GM18499 (cell line): ENCODE results near the gene PRKACB.
"Not testable (repeated sequence)": the region's sequence is repeated elsewhere in the genome, so short reads cannot be mapped to it uniquely, and the experiment has no call there.

Experiments used
- ATAC-seq: cut with Tn5 transposase; IDR thresholded peaks from one replicate; pipeline ENCODE4 v1.9.1; 2021; ENCODE audit warnings: moderate number of reproducible peaks; ENCODE audit not compliant: insufficient read depth, unreplicated experiment

PRKACB gene

DNA sequence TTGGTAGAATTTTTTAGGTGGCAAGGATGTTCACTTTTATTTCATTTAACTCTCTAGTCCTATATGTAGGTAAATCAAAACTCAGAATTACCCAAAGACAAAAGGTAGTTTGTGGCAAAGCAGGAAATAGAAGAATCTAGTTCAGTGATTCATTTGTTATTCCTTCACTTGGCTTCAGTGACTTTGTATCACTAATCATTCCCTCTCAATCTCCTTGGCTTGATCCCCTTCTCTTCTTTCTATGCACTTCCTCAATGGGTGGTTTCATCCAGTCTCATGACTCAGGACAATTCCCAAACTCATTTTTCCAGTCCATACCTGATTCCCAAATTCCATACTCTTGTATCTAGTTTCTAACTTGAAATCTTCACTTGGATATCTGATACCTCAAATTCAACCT, 64.9 kb downstream of the PRKACB start:
- no peak for ATAC-seq

DNA sequence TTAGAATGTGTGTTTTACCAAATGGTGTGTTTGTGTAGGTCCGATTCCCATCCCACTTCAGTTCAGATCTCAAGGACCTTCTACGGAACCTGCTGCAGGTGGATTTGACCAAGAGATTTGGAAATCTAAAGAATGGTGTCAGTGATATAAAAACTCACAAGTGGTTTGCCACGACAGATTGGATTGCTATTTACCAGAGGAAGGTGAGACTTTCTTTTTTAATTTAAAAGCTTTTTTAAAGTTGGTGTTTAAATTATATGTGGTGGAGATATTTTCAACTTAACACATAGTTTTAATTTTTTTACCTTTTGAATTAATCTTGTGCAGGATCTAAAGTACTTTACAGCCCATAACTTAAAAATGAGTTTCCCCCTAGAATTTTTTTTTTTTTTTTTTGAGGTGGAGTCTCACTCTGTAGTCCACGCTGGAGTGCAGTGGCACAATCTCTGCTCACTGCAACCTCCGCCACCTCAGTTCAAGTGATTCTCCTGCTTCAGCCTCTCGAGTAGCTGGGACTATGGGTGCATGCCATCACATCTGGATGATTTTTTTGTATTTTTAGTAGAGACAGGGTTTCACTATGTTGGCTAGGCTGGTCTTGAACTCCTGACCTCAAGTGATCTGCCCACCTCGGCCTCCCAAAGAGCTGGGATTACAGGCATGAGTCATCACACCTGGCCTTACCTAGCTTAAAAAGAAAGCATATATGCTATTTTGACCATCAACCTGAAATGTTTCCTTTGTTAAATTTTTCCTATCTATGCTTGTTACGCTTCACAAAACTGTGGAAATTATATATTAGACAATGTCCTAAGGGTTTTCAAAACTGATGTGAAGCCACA, 70.3 kb downstream of the PRKACB start:
- ATAC-seq, result no peak

DNA sequence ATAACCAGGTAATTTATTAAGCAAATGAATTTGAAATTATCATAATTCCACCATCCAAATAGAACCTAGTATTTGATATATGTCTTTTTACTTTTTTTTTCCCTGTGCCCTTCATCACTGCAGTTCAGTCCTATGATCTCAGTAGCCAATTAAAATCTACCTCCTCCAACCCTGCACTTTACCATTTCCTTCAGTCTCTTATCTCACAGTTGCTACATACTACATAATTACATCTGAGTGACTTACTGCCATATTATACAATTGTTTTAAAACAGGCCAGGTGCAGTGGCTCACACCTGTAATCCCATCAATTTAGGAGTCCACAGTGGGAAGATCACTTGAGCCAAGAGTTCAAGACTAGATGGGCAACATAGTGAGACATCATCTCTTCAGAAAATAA, 73.2 kb downstream of the PRKACB start:
- ATAC-seq, result no peak

DNA sequence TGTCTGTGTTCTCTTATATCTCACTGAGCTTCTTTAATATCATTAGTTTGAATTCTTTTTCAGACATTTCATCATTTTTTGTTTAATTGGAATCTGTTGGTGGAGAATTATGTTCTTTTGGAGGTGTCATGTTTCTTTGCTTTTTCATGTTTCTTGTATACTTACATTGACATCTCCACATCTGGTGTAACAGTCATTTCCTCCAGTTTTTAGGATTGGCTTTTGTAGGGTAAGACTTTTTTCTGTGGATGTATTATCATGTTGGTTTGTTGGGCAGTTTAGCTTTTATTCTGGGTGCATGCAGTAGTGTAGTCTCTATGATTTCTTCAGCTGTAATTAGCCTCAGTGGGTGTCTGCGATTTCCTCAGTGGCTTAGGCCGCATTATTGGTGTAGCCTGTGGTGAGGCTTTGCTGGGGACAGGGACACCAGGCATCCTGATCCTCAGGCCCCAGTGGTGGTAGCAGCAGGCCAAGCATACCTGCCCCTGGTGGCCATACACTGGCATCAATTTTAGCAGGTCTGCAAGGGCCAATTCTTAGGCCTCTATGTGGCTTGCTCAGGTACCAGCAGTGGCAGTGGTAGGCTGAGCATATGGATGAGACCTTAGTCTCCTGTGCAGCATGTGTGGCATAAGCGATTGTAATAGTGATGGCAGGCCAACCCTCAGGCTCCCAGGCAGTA, 79.8 kb downstream of the PRKACB start:
- ATAC-seq, result no peak

DNA sequence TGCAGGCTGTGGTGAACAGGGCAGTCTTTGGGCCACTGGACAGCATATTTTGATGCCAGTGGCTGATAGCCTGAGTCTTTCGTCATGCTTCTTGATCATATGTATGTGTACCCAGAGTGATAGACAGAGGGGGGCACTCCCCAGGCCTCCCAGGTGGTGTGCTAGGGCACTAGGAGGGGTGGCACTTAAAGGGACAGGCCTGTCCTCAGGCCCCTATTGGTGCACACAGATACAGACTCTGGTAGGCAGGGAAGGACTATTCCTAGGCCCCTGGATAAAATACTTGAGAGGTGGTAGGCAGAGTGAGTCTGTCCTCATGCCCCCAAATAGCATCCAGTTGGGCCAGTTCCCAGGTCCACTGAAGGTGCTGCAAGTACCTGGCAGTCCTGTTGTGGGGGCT, 80.8 kb downstream of the PRKACB start:
- no peak for ATAC-seq

DNA sequence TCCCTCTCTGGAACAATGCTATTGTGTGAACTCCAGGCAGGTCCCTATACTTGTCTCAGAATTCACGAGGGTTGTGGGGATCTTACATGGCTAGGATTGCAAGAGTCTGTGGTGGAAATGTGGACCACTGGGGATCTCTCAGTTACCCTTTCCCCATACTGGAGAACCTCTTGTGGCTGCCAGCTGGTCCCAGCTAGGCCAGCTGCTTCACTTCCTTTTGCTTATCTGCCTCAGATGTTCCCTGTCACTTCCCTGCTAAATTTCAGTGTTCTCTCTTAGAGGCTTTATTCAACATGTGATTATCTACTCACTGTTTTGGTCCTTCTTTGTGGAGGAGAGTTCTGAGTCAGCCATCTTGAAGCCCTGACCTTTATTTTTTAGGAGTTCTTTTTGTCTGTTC, 81.6 kb downstream of the PRKACB start:
- ATAC-seq, result no peak

DNA sequence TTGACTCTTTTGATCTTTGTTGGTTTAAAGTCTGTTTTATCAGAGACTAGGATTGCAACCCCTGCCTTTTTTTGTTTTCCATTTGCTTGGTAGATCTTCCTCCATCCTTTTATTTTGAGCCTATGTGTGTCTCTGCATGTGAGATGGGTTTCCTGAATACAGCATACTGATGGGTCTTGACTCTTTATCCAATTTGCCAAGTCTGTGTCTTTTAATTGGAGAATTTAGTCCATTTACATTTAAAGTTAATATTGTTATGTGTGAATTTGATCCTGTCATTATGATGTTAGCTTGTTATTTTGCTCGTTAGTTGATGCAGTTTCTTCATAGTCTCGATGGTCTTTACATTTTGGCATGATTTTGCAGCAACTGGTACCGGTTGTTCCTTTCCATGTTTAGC, 88.6 kb downstream of the PRKACB start:
- not testable (repeated sequence) for ATAC-seq

DNA sequence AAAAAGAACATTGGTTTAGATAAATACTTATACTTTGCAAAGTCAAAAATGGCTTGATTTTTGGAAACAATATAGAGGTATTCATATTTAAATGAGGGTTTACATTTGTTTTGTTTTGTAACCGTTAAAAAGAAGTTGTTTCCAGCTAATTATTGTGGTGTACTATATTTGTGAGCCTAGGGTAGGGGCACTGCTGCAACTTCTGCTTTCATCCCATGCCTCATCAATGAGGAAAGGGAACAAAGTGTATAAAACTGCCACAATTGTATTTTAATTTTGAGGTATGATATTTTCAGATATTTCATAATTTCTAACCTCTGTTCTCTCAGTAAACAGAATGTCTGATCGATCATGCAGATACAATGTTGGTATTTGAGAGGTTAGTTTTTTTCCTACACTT, 92.2 kb downstream of the PRKACB start:
- ATAC-seq, result no peak

DNA sequence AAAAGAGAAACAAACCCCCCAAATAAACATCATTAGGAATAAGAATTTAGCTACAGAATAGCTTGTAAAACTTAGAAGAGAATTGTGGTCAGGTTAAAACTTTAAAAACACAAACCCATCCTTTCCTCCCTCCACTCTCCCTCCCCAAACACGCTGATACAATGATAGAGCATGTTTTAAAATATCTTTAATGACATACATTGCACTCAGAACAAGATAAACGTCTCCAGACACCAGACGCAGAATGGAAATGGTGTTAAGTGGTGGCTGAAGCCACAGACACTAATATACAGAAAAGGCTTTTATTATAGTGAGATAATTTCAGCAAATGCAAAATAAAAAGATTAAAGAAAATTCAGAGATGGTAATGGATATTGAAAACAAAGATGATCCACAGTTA, 98.6 kb downstream of the PRKACB start:
- ATAC-seq, result no peak

DNA sequence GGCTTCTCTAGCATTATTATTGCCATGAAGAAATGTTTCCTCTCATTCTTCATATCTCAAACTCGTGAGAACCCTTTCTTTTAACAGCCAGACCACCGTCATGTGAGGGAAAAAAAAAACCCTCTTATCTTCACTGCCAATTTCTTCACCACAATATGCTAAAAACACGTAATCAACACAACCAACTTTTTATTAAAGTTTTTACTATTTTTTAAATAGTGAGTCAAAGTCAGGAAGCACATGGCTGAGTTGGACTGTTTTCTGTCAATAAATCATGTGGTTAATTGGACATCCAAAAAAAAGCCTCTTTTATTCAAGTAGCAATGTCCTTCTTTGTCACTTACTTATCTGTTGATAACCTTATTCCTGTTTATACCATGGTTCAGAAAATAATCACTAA, 101.5 kb downstream of the PRKACB start:
- no peak for ATAC-seq

DNA sequence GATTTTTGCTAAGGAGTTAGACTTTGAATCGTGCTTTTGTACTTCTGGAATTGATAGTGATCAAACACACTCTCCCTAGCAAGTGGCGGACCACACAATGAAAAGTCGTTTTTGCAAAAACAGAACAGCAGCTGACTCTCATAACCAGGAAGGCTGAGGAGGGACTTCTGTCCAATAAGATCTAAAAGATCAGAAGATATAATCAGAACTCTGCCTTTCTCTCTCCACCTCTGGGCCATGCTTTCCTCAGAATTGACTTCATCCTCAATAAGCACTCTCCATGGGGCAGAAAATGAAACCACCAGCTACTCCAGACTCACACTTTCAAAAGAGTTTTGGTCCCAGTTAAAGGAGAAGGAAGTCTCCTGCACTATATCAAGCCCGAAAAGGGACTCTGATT, 102.1 kb downstream of the PRKACB start:
- ATAC-seq, result no peak

DNA sequence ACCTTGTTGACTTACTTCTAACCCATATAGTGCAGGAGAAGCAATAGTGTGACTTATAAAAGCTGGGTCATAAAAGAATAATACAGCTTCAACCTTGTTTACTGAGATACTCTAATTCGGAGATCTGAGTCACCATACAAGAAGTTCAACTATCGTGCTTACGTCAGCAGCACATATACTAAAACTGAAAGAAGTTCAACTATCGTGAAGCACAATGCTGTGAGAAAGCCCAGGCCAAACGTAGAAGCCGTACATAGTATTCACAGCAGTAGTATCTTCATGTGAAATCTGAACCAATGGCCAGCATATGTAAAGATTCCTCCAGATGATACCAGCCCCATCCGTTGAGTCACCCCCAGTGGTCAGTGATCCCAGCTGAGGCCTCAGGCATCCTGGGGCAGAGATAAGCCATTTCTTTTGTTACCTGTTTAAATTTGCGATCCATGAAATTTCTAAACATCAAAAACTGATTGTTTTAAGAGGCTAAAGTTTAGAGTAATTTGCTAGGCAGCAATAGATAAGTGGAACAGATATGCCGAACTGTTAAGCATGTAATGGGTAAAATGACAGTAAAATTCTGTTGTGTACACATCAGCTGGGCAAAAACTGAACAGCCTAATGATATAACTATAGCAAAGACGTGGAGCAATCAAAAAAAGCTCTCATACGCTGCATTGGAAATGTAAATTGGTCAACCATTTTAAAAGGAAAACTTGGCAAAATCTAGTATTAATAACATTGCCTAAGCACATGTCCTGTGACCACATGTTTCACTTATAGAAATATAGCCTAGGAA, 103.6 kb downstream of the PRKACB start:
- no peak for ATAC-seq

DNA sequence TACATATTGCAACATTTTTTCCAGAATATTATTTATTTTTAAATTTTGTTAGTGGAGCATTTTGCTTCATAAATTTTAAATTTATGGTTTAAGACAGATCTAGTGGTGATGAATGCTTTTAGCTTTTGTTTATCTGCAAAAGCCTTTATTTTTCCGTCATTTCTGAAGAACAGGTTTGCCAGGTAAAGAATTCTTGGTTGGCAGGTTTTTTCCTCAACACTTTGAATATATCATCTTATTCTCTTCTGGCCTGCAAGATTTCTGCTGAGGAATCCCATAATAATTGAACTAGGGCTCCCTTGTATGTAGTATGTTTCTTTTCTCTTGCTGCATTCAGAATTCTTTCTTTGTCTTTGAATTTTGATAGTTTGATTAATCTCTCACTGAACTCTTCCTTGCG, 106.6 kb downstream of the PRKACB start:
- ATAC-seq, result no peak

DNA sequence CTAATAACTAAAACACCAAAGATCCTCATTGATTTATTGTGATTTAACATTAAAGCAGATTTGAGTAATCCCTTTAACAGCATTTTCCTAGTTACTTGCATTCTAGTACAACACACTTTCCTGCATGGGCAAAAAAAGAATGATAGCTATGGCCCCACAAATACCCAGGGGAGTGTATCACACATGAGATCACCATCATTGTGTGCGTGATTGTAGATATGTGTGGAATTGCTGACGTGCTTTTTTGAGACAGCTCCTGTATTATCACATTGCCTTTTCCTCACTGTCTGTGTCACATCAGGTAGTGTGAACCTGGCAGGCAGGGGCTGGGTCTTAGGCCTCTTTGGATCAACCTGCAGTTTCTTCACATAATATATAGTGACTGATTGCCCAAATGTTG, 109.0 kb downstream of the PRKACB start:
- ATAC-seq, result no peak

DNA sequence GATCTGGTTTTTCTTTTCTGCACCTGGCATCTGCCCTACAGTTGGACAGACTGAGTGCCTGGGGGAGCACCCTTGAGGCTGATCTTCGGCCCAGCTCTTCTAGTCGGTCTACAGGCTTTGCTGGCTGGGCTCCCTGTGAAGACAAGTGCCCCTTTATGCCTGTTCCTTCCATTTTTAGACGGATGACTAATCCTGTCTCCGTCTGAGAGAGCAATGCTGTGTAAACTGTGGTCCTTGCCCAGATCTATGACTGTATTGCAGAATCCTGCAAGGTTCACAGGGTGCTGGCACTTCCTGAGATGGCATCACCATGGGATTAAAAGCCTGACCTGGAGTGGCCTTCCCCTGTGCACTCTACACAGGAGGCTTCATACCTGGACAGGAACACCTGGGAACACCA, 109.8 kb downstream of the PRKACB start:
- ATAC-seq, result no peak

DNA sequence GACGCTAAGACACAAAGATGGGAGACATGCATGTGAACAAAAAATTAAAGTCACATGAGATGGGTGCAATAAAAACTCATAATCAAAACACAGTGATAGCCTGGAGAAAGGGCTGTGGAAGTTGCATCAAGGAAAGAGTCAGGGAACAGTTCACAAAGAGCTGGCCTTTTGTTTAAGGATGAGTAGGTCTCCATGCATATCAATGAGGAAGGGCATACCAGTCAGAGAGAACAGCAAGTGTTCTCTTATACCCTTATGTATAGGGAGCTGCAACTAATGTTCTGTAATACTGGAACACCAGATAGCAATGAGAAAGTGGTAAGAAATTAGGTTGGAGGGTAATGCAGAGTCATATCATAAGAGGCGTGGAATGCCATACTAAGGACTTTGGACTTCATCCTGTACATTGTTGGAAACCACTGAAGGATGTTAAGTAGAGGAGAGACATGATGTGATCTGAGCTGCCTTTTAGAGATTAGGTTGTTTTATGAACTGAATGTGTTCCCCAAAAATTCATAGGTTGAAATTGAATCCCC, 110.7 kb downstream of the PRKACB start:
- no peak for ATAC-seq

DNA sequence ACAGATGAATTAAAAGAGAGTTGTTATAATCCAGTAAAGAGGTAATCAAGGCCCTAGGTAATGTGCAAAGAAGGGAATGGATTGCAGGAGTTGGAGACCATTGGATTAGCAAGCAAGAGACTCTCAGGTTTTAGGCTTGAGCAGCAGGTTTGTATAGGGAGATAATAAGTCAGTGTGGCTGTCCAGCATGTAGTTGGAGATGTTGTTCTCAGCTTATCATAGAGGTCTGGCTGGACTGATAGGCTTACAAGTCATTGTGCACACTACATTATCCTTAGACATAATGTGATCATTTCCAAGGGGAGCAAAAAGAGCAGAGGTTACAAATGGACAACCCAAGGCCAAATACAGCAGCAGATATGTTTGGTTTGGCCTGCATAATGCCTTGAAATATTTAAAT, 111.5 kb downstream of the PRKACB start:
- ATAC-seq, result no peak

DNA sequence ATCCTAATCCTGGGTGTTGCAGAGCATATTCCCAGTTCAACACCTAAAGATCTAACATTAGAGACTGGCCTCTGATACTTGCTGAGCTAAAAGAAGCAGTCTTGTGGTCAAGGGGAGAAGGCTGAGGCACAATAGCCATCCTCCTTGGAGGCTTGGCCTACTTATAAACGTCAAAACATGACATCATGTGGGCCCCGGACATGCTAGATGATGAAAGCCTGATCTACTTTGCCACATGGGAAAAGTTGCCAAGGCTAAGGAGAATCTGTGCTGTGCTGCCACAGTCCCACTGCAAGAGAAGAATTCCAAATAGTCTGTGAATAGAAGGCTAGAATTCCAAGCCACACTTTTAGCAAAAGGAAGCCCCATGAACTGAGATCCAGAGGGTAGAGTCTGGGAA, 113.5 kb downstream of the PRKACB start:
- no peak for ATAC-seq

DNA sequence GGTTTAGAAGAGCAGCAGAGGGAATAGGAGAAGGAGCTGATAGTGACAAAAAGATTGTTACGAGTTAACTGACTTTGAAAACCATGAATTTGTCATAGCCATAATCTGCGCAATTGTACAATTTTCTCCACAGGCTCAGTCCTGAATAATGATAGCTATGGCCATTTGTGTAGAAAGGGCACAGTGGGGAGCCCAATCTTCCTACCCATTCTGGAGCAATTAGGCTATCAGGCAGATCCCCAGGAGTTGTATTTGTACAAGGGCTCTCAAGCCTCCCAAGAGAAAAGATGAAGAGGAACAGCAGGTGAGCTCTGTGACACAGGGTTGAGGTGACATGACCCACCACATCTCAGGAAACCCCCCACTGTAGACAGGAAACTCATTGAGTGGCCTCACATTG, 115.3 kb downstream of the PRKACB start:
- no peak for ATAC-seq

DNA sequence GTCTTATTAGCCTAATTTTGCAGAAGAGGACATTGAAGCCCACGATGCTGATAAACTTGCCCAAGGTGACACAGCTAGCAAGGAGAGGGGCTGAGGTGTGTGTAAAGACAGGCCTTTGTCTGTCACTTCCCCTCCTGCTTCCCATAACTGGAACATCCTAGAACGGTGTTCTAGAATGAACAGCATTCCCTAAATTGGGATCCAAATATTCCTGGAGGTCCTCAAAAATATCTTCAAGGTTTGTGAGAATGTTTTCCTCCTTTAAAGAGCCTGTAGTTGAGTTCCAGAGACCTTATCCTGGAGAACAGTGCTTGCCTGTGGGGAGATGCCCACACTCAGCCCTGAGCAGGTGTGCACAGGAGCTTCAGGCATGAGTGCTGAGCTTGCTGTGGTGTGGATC, 115.9 kb downstream of the PRKACB start:
- ATAC-seq, result no peak
